Peyer's patch (tissue), 4 donors: ENCODE data around the gene CCDC66.

Source experiments
- POLR2A ChIP-seq, 2 donors: fragments of 450-650 bp; IDR thresholded peaks; one replicate each; pipeline ENCODE4 v1.5.1; 2017; ENCODE audit warnings: antibody characterized with exemption in 2 of 2, mild to moderate bottlenecking in 2 of 2, moderate library complexity in 2 of 2
- TF ChIP-seq, protein P1 (sequence below), 6 experiments: fragments of 450-650 bp in 4 of 6; fragments of 200-600 bp in 2 of 6; sonication (generic) in 1 of 6; IDR thresholded peaks; one replicate each; pipeline ENCODE4 v1.5.1; 2017 to 2019; ENCODE audit warnings: antibody characterized with exemption in 6 of 6, mild to moderate bottlenecking in 3 of 6, moderate library complexity in 1 of 6

DNA sequence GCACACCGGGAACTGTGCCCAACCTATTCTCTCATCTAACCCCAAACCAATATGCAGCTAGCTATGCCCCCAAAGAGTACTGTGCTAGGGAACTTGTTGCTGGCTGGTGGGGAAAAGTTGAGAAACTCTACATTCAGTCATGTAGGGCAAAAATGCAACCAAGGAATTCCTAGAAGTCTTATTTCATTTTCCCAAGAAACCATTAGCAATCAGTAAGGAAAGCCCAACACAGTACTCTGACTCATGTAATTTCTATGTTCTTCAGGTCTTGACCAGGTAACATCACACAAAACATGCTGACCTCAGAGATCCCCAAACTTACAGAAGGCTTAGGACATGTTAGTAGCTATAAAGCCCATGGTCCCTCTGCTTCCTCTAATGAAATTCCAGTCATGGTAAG, 74.0 kb downstream of the CCDC66 start:
- TF ChIP-seq, protein P1, sequence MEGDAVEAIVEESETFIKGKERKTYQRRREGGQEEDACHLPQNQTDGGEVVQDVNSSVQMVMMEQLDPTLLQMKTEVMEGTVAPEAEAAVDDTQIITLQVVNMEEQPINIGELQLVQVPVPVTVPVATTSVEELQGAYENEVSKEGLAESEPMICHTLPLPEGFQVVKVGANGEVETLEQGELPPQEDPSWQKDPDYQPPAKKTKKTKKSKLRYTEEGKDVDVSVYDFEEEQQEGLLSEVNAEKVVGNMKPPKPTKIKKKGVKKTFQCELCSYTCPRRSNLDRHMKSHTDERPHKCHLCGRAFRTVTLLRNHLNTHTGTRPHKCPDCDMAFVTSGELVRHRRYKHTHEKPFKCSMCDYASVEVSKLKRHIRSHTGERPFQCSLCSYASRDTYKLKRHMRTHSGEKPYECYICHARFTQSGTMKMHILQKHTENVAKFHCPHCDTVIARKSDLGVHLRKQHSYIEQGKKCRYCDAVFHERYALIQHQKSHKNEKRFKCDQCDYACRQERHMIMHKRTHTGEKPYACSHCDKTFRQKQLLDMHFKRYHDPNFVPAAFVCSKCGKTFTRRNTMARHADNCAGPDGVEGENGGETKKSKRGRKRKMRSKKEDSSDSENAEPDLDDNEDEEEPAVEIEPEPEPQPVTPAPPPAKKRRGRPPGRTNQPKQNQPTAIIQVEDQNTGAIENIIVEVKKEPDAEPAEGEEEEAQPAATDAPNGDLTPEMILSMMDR (IDR thresholded peaks at IDR 0.05): no peak
- no peak for TF ChIP-seq POLR2A (IDR thresholded peaks at IDR 0.05)
